Thymus (tissue), 11 donors: Measurements from ENCODE around the gene SIT1. TPM values are rescaled to one million over a fixed set of nuclear protein-coding genes. Genes with fewer than 3 reads are reported as not detected.

Experiments
- DNase-seq, 9 donors: peaks; one replicate each; pipeline ENCODE4 v3.0.0-alpha.2; 2013; ENCODE audit warnings: low spot score in 9 of 9, low read depth in 6 of 9, missing footprints in 1 of 9
- H3K27ac ChIP-seq, 2 donors: one replicate each; pipeline ENCODE4 v1.5.1; 2013; ENCODE audit warnings: control low read depth in 1 of 2, low read depth in 1 of 2, low read length in 1 of 2, mild to moderate bottlenecking in 1 of 2, moderate library complexity in 1 of 2
- H3K27me3 ChIP-seq, 2 donors: one replicate each; pipeline ENCODE4 v1.5.1; 2013; ENCODE audit warnings: low read length in 1 of 2; ENCODE audit not compliant: control insufficient read depth in 2 of 2, insufficient read depth in 1 of 2
- H3K36me3 ChIP-seq, 2 donors: one replicate each; pipeline ENCODE4 v1.5.1; 2013; ENCODE audit warnings: low read length in 1 of 2, mild to moderate bottlenecking in 1 of 2, moderate library complexity in 1 of 2; ENCODE audit not compliant: control insufficient read depth in 2 of 2, insufficient read depth in 2 of 2
- H3K4me1 ChIP-seq, 2 donors: one replicate each; pipeline ENCODE4 v1.5.1; 2013; ENCODE audit warnings: low read length in 2 of 2; ENCODE audit not compliant: control insufficient read depth in 2 of 2, insufficient read depth in 2 of 2
- H3K4me3 ChIP-seq, 2 donors: one replicate each; pipeline ENCODE4 v1.5.1; 2013; ENCODE audit warnings: low read length in 2 of 2, control low read depth in 1 of 2, mild to moderate bottlenecking in 1 of 2
- H3K9me3 ChIP-seq, 2 donors: one replicate each; pipeline ENCODE4 v1.5.1; 2013; ENCODE audit warnings: low read length in 1 of 2, mild to moderate bottlenecking in 1 of 2; ENCODE audit not compliant: control insufficient read depth in 2 of 2, insufficient read depth in 1 of 2
- WGBS: extraction: QIAGEN DNeasy Blood & Tissue Kit; methylation state at CpG from one replicate; pipeline ENCODE4 v1.1.7; 2013; 5-methylcytosine and 5-hydroxymethylcytosine counted together
- polyA plus RNA-seq: library from polyadenylated mRNA; stranded (reverse); fragments of 200-250 nt; gene quantifications from one replicate; pipeline ENCODE4 v1.2.3, GENCODE V29; 2013
- total RNA-seq: library from RNA; stranded (reverse); fragments of 120-200 nt; gene quantifications from one replicate; pipeline ENCODE4 v1.2.4, GENCODE V29; 2013
- donor health status: healthy.

The SIT1 gene
- total and polyA plus RNA-seq, 2 donors: 42.2 to 174 TPM

DNA sequence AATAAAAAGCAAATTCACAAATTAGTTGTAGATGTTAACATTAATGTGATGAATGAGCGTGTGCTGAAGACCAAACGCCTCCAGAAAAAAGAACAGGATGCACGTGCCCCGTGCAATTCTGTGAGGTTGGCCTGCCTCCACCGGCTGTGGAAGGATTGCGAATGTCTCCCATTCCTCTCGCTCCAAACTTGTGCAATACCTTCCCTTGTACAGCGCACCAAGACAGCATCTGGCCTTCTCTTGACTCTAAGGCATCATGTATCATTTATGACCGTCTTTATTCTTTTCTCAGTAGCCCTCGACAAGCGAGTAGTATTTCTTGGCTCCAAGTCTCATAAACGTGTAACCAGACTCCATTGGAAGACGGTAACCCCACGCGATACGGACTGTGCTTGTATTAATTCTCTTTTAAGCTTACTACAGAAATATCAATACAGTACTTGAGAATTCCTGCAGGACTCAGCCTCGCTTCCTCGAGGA is 47.2 kb downstream of the SIT1 start:
- no peak for DNase-seq
- peak overlapping the region; percentile 86 to 92 for H3K27ac ChIP-seq
- peaks cover 15 to 47% of the 10 kb centered on the region in 2 donors for H3K4me1 ChIP-seq
- H3K4me3 ChIP-seq: peak overlapping the region; percentile 34 to 35
- H3K36me3 ChIP-seq: peaks cover 10 to 14% of the 10 kb centered on the region in 2 donors
- WGBS: 18% methylated on average over 18 of the region's 18 CpGs
- H3K27me3 ChIP-seq: no peaks in the 10 kb centered on the region
- peaks cover 0 to 5% of the 10 kb centered on the region in 2 donors for H3K9me3 ChIP-seq

DNA sequence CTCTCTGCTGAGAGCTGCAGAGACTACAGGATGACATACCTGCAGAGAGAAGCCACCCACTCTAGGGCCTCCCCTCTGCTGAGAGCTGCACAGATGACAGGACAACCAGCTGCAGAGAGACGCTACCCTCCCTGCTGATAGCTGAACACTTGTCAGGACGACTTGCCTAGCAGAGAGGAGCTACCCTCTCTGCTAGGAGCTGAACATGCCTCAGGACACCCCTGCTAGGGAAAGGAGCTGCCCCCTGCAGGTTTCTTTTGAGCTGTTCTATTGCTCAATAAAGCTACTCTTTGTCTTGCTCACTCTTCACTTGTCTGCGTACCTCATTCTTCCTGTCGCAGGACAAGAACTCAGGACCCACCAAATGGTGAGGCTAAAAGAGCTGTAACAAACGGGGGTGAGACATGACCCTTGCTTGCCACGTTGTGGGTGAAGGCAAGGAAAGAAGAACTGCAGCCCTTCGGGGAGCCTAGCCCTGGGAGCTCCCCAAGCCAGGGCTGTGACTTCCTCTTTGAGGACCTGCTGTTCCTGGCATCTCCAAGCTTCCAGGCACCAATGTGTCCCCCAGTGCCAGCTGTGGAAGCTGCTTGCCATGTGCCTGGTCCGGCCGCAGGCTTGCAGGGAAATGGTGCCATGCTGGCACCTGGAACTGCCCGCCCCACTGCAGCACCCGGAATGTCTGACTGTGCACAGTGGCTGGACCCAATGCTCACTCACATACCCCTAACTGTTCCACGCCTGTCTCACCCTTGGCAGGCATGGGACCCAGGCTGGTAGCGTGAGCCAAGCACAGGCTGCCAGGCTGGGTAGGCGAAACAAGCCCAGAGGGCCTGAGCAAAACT is 50.7 kb downstream of the SIT1 start:
- whole genome bisulfite sequencing: 95% methylated on average over 14 of the region's 14 CpGs
- Histone ChIP-seq H3K36me3 (no peaks in the 10 kb centered on the region), H3K27ac (no peak overlapping the region), H3K4me3 (no peak overlapping the region), H3K9me3 (peaks cover 0 to 6% of the 10 kb centered on the region in 2 donors), H3K27me3 (no peaks in the 10 kb centered on the region), H3K4me1 (peaks cover 5 to 37% of the 10 kb centered on the region in 2 donors)
- DNase-seq: no peak

Other genes starting within 250 kb of the SIT1 start
- 1.0 TPM for gene RUSC2, start 160.8 kb downstream of the SIT1 start, total RNA-seq
- gene RUSC2, start 160.8 kb downstream of the SIT1 start, polyA plus RNA-seq: 3.3 TPM
- 9.3 TPM for gene TESK1, start 45.7 kb downstream of the SIT1 start, total RNA-seq
- 32.8 TPM for gene TESK1, start 45.7 kb downstream of the SIT1 start, polyA plus RNA-seq
- gene CD72, start 32.5 kb downstream of the SIT1 start, total RNA-seq: 6.8 TPM
- 23.6 TPM for gene CD72, start 32.5 kb downstream of the SIT1 start, polyA plus RNA-seq
- 22,838 TPM for gene RMRP, start 7.1 kb upstream of the SIT1 start, total RNA-seq
- gene RMRP, start 7.1 kb upstream of the SIT1 start, polyA plus RNA-seq: 13.0 TPM
- 25.6 TPM for gene CCDC107, start 7.4 kb upstream of the SIT1 start, total RNA-seq
- 43.2 TPM for gene CCDC107, start 7.4 kb upstream of the SIT1 start, polyA plus RNA-seq
- gene ARHGEF39, start 14.3 kb upstream of the SIT1 start, total RNA-seq: 3.9 TPM
- 1.5 TPM for gene ARHGEF39, start 14.3 kb upstream of the SIT1 start, polyA plus RNA-seq
- gene CA9, start 23.0 kb upstream of the SIT1 start, total RNA-seq: 1.0 TPM
- 0.50 TPM for gene CA9, start 23.0 kb upstream of the SIT1 start, polyA plus RNA-seq
- gene TPM2, start 39.0 kb upstream of the SIT1 start, total RNA-seq: 28.6 TPM
- 475 TPM for gene TPM2, start 39.0 kb upstream of the SIT1 start, polyA plus RNA-seq
- gene TLN1, start 81.3 kb upstream of the SIT1 start, total RNA-seq: 83.0 TPM
- 74.5 TPM for gene TLN1, start 81.3 kb upstream of the SIT1 start, polyA plus RNA-seq
- 23.2 TPM for gene CREB3, start 81.7 kb upstream of the SIT1 start, total RNA-seq
- gene CREB3, start 81.7 kb upstream of the SIT1 start, polyA plus RNA-seq: 25.6 TPM
- gene GBA2, start 98.3 kb upstream of the SIT1 start, total RNA-seq: 21.7 TPM
- gene GBA2, start 98.3 kb upstream of the SIT1 start, polyA plus RNA-seq: 36.9 TPM
- gene RGP1, start 98.4 kb upstream of the SIT1 start, total RNA-seq: 7.4 TPM
- 6.5 TPM for gene RGP1, start 98.4 kb upstream of the SIT1 start, polyA plus RNA-seq
- not detected for gene MSMP, start 103.3 kb upstream of the SIT1 start, total RNA-seq
- gene MSMP, start 103.3 kb upstream of the SIT1 start, polyA plus RNA-seq: 0.25 TPM
- 4.3 TPM for gene NPR2, start 140.7 kb upstream of the SIT1 start, total RNA-seq
- 9.3 TPM for gene NPR2, start 140.7 kb upstream of the SIT1 start, polyA plus RNA-seq
- gene SPAG8, start 161.3 kb upstream of the SIT1 start, total RNA-seq: 3.1 TPM
- gene SPAG8, start 161.3 kb upstream of the SIT1 start, polyA plus RNA-seq: 3.4 TPM
- gene HINT2, start 164.1 kb upstream of the SIT1 start, total RNA-seq: 68.4 TPM
- gene HINT2, start 164.1 kb upstream of the SIT1 start, polyA plus RNA-seq: 68.3 TPM
- under 0.01 TPM for gene FAM221B, start 177.8 kb upstream of the SIT1 start, total RNA-seq
- 0.05 TPM for gene FAM221B, start 177.8 kb upstream of the SIT1 start, polyA plus RNA-seq
- 1.5 TPM for gene TMEM8B, start 178.3 kb upstream of the SIT1 start, total RNA-seq
- gene TMEM8B, start 178.3 kb upstream of the SIT1 start, polyA plus RNA-seq: 11.9 TPM
- gene OR13J1, start 219.5 kb upstream of the SIT1 start, total RNA-seq: not detected
- not detected for gene OR13J1, start 219.5 kb upstream of the SIT1 start, polyA plus RNA-seq